NCI-H2227 treated with DMSO at 0.1 percent for 48 hours (cell line): ENCODE results near the gene MEGF8.
"Not testable (repeated sequence)": the region's sequence is repeated elsewhere in the genome, so short reads cannot be mapped to it uniquely, and the experiment has no call there.

ENCODE experiments used
- DNase-seq: peaks from one replicate; lab custom pipeline; 2025; lab: John Stamatoyannopoulos, UW

MEGF8 gene

GRCh38 chr19:42332059-42332458 lies 6.6 kb downstream of the MEGF8 start:
- no peak for DNase-seq

- no peak for DNase-seq
Observed at GRCh38 chr19:42333018-42333417, 7.6 kb downstream of the MEGF8 start.

- DNase-seq, result no peak
Observed at GRCh38 chr19:42333975-42334696, 8.7 kb downstream of the MEGF8 start.

- no peak for DNase-seq
Observed at GRCh38 chr19:42334697-42335373, 9.4 kb downstream of the MEGF8 start.

GRCh38 chr19:42335374-42335936 lies 10.0 kb downstream of the MEGF8 start:
- DNase-seq, result no peak

- no peak for DNase-seq
Observed at GRCh38 chr19:42335971-42336370, 10.5 kb downstream of the MEGF8 start.

- DNase-seq, result not testable (repeated sequence)
Observed at GRCh38 chr19:42339126-42339860, 13.9 kb downstream of the MEGF8 start.

- DNase-seq, result not testable (repeated sequence)
Observed at GRCh38 chr19:42339922-42340321, 14.5 kb downstream of the MEGF8 start.

- DNase-seq, result no peak
Observed at GRCh38 chr19:42343344-42344110, 18.1 kb downstream of the MEGF8 start.

GRCh38 chr19:42344336-42344893 lies 19.0 kb downstream of the MEGF8 start:
- DNase-seq, result no peak

GRCh38 chr19:42345191-42345812 lies 19.9 kb downstream of the MEGF8 start:
- DNase-seq, result no peak

- DNase-seq, result no peak
Observed at GRCh38 chr19:42348211-42348610, 22.8 kb downstream of the MEGF8 start.

GRCh38 chr19:42349378-42350107 lies 24.1 kb downstream of the MEGF8 start:
- DNase-seq, result peak; percentile 20

GRCh38 chr19:42350417-42350816 lies 25.0 kb downstream of the MEGF8 start:
- no peak for DNase-seq

GRCh38 chr19:42351079-42351735 lies 25.8 kb downstream of the MEGF8 start:
- no peak for DNase-seq

- DNase-seq, result peak; percentile 95
Observed at GRCh38 chr19:42352301-42353259, 27.1 kb downstream of the MEGF8 start.

GRCh38 chr19:42353341-42354015 lies 28.0 kb downstream of the MEGF8 start:
- DNase-seq, result no peak

- DNase-seq, result no peak
Observed at GRCh38 chr19:42355896-42356295, 30.5 kb downstream of the MEGF8 start.
